Kidney glomerular epithelial cell (primary cell): ENCODE data around the gene CIAO3.
"Not testable (repeated sequence)": the region's sequence is repeated elsewhere in the genome, so short reads cannot be mapped to it uniquely, and the experiment has no call there.

Experiments used
- DNase-seq: peaks from one replicate; lab custom pipeline; 2025; lab: John Stamatoyannopoulos, UW

Gene CIAO3

DNA sequence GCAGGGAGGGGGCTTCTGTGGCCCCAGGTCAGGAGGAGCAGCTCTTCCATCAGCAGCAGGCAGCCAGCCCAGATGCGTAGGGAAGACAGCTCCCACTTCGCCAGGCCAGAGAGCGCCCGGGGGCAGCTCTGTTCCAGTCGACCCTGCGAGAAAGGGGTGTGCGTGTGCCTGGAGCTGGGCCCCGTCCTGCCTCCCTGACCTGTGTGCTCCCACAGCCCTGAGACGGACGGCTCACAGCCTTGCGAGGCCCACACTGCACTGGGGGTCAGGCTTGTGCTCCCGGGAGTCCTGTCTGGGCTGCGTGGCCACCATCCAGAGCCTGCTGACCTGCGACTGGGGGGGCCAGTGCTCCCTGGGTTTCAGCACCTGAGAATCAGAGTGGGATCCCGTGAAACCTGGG, 19.3 kb upstream of the CIAO3 start:
- no peak for DNase-seq

DNA sequence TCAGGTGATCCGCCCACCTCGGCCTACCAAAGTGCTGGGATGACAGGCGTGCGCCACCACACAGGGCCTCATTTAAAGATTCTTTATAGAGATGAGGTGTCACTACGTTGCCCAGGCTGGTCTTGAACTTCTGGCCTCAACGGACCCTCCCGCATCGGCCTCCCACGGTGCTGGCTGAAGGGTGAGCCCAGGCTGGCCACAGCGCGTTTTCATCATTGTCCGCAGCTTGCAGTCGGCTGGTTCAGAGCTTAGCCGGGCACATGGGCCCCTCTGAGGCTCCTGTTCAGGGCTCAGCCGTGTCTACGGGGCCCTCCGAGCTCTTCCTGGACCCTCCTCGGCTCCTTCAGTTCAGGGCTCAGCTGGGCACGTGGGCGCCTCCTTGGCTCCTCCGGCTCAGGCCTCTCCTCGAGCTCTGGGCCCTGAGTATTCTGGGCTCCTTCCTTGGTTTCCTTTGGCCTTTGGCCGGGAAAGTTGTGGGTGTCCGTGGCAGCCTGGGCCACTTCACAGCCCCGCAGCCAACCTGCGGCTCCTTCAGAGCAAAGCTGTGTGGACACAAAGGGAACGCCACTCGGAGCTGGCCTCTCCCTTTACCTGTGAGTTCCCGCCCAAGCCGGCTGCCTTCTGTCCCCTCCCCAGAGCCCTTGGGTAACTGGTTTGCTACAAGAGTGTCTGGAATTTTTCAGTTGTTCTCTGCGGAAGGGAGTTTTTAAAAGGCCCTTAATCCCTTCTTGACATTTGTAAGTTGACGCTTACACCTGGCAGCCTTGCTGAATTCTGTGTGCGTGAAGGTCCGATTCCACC, 18.5 kb upstream of the CIAO3 start:
- no peak for DNase-seq

DNA sequence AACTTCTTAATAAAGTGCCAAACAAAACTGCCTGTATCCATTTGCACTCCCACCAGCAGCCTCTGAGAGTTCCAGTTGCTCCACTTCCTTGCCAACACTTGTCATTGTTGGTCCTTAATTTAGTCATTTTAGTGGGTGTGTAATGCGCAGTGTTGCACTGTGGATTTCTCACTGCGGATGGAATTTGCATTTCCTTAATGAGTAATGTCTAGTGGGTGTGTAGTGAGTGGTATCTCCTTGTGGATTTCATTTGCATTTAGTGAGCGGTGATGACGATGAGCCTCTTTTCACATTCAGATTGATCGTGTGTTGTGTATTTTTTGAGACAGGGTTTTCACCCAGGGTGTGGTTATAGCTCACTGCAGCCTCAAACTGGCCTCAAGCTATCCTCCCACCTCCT, 15.6 kb upstream of the CIAO3 start:
- DNase-seq: no peak

DNA sequence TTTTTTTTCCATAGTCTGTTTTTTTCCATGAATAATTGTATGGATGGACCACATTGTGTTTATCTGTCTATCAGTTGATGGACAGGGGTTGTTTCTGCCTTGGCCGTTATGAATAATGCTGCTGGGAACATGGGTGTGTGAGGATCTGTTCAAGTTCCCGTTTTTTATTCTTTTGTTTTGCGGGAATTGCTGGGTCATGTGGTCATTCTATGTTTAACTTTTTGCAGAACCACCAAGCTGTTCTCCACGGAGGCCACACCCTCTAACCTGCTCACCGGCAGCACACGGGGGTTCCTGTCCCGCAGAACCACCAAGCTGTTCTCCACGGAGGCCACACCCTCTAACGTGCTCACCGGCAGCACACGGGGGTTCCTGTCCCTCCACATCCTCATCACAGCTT, 13.9 kb upstream of the CIAO3 start:
- no peak for DNase-seq

DNA sequence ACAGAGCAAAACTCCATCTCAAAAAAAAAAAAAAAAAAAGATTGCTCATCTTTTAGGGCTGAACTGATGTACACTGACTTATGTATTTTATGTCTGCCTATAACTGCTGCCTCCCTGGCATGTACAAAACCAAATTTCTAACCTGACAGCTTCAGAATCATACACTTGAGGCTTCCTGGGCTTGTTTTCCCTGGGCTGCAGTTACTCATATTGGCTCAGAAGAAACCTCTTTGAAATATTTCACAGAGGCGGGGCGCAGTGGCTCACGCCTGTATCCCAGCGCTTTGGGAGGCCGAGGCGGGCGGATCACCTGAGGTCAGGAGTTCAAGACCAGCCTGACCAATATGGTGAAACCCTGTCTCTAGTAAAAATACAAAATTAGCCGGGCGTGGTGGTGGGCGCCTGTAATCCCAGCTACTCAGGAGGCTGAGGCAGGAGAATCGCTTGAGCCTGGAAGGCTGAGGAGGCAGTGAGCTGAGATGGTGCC, 13.4 kb upstream of the CIAO3 start:
- not testable (repeated sequence) for DNase-seq

DNA sequence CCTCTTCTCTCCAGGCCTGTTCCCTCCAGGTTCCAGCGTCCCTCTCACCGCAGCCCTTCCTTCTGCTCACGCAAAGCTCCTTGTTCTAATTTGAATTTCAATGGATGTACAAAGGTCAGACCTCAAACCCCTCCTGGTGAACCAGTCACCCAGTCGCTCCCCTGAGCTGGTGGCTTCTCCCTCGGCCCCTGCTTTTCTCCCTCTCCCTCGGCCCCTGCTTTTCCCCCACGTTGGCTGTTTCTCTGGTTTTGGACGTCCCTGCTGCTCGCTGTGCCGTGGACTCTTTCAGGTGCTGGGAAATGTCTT, 11.2 kb upstream of the CIAO3 start:
- no peak for DNase-seq

DNA sequence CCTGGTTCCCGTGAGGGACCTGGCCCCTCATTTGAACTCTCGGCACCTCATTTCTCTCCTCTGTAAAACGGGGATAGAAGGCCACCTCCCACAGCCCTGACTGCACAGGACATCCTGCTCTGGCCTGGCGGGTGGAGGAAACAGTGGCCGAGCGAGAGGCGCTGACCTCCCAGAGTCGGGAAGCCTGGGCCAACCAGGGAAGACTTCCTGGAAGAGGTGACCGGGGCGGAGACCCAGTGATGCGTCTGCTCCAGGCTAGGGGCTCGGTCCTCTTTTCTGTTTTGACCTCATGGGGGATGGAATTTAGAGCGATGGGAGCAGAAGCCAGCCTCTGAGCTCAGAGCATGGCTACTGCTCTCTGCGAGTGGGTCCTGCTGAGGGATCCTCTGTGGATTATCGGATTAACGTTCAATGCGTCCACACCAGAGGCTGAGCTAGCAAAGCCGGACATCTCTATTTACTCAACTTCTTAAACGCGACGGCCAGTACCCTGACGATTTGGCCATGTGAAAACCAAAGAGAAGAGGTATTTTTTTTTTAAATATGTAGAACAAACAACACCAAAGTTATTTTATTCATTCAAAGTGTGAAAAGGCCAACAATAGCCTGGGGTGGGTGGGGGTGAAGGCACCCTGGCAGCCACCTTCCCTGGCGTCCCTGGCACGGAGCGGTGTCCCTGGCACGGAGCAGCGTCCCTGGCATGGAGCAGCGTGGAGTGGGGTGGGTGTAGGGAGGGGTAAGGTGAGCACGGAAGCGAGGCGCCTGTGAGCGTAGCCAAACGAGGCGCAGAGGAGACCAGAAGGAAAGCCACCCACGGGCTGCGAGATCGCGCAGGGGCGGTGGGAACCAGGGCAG, 10.6 kb upstream of the CIAO3 start:
- DNase-seq: no peak

DNA sequence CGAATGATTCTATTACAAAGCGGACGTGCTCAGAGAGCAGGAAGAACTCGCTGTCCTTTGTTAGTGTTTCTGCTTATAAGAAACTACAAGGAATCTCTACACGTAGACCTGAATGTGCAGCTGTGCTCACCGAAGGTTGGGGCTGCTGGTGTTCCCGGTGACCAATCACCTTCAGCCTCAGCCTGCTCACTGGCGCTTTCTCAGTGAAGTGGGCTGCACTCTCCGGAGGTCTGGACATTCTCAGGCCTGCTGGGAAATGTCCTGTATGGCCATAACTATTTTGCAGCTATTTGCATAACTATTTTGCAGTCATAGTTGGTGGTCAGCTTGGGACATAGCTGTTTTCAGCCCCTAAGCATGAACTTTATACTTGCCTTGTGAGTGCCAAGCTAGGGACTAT, 9.7 kb upstream of the CIAO3 start:
- no peak for DNase-seq

DNA sequence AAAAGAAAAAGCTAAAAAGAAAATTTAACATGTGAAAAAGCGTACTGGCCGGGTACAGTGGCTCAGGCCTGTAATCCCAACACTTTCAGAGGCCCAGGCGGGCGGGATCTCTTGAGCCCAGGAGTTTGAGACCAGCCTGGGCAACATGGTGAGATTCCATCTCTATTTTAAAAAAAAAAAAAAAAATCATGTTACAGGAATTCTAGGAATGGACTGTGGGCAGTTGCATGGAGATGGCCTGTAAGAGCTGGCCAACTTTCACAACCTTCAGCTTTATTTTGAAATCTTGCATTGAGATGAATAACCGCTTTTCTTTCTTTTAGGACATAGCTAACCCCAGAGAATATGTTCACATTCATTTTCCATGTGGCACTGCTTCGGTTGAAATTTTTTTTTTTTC, 8.2 kb upstream of the CIAO3 start:
- peak; percentile 26 for DNase-seq

DNA sequence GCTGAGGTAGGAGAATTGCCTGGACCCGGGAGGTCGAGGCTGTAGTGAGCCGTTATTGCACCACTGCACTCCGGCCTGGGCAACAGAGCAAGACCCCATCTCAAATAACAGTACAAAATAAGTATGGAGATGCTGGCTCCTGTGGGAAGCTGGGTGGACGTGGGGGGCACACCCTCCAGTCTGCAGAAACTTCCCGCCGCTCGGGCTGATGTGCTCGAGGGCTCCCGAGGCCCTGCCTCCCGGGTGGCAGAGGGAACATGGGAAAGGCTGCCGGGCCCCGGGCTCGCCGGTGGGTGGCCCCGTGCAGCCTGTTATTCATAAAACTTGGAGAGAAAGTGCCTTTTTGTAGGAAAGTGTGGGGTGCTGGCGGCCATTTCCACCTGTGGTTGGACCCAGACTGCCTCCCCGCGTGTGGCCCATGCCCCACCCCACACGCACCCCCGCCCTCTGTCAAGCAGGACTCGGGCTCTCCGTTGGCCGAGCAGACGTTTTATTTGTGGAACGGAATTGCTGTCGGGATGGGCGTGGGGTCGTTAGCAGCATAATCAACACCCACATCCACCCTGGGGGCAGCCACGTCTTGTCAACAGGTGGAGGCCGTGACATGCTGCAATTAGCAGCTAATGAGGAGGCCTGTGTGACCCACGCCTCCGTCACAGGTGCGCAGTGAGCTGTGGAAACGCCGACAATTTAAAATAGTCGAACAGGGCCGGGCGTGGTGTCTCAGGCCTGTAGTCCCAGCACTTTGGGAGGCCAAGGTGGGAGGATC, 7.4 kb upstream of the CIAO3 start:
- no peak for DNase-seq

DNA sequence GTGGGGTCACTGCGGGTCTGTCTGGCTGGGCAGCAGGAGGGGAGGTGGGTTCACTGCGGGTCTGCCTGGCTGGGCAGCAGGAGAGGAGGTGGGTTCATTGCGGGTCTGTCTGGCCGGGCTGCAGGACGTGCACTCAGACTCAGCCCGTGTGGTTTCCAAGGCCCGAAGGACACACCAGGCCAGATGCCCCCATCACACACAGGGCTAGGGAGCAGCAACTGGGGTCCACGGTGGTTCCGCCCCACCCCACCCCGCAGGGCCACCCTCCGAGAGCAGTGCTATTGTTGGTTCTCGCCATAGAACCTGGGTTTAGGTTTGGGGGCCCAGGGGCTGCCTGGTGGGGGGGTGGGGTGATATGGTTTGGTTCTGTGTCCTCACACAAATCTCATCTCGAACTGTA, 5.8 kb upstream of the CIAO3 start:
- DNase-seq: no peak

DNA sequence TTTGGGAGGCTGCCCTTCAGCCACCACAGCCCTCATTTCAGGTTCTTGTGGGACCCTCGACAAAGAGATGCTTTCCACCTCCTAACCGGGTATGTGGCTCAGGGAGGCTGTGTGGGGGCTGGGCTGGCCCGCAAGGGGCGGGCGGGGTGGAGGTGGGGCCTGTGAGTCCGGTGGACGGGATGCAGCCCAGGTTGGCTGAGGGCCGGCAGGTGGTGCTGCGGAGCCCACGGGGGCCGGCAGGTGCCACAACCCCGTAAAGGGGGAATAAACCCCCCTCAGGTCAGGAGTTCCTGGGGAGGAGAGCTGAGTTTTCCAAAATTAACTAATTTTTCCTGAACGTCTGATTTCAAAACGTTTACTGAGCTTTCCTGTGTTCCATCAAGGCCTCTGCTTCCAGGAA, 4.9 kb upstream of the CIAO3 start:
- DNase-seq: no peak

DNA sequence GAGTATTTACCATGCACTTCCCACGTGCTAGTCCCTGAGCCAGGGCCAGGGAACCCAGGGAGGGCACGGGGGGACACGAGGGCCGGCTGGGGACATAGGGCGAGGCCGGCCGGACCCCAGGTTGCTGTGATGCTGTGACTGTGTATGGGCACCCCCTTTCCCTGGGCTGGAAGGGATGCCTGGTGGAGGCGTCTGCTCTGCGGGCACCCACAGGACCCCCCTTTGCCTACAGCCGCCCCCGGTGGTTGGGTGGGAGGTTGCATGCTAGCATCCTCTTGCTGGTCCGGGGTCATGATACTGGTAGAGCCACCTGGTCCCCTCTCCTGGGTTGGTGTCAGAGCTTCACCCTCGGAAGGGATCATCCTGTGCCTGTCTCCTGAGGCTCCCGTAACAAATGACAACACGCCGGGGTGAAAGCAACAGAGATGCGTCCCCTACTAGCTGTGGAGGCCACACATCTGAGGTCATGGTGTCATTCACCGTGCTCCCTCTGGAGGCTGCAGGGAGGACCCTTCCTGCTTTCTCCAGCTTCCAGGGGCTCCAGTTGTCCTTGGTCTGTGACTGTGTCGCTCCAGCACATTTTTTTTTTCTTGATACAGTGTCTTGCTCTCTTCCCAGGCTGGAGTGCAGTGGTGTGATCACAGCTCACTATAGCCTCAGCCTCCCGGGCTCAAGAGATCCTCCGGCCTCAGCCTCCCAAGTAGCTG, 3.1 kb upstream of the CIAO3 start:
- DNase-seq: no peak

DNA sequence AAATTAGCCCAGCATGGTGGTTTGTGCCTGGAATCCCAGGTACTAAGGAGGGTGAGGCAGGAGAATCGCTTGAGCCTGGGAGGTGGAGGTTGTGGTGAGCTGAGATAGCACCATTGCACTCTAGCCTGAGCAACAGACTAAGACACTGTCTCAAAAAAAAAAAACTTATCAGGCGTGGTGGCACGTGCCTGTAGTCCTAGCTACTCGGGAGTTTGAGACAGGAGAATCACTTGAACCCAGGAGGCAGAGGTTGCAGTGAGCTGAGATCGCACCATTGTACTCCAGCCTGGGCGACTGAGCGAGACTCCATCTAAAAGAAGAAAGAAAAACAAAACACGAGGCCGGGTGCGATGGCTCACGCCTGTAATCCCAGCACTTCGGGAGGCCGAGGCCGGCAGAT, 2.1 kb upstream of the CIAO3 start:
- not testable (repeated sequence) for DNase-seq

DNA sequence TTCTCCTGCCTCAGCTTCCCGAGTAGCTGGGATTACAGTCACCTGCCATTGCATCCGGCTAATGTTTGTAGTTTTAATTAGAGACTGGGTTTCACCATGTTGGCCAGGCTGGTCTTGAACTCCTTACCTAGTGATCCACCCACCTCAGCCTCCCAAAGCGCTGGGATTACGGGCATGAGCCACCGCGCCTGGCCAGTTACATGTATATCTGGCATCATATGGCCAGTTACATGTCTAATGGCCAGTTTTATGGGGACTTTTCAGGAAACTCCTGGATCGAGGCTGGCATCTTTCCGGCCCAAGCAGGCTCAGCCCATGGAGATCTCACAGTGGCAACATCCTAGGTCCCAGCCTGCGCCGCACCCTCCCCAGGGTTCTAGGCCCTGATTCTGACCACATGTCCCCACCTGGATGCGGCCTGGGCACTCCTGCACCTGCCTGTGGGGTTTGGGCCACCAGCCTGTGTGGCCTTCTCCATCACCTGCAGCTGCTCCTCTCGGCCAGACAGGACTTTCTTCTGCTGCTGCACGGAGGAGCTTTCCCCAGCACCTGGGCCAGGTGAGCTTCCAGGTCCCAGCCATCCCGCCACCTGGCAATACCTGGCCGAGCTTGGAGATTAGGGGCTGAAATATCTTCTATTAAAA, 1.3 kb upstream of the CIAO3 start:
- DNase-seq: no peak

DNA sequence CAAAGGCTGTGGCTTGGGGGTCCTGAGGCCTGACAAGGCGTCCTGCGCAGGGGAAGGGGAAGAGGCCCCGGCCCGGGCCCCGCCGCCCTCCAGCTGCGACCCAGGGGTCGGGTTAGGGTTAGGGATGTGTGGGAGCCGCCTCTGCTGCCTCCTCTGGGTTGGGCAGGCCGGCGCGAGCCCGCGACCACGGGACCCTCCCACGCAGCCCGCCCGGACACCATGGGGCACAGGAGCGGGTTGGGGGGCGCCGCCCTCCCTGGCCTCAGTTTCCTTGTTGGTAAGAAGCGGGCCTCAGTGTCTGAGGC, 386 bp downstream of the CIAO3 start:
- no peak for DNase-seq

DNA sequence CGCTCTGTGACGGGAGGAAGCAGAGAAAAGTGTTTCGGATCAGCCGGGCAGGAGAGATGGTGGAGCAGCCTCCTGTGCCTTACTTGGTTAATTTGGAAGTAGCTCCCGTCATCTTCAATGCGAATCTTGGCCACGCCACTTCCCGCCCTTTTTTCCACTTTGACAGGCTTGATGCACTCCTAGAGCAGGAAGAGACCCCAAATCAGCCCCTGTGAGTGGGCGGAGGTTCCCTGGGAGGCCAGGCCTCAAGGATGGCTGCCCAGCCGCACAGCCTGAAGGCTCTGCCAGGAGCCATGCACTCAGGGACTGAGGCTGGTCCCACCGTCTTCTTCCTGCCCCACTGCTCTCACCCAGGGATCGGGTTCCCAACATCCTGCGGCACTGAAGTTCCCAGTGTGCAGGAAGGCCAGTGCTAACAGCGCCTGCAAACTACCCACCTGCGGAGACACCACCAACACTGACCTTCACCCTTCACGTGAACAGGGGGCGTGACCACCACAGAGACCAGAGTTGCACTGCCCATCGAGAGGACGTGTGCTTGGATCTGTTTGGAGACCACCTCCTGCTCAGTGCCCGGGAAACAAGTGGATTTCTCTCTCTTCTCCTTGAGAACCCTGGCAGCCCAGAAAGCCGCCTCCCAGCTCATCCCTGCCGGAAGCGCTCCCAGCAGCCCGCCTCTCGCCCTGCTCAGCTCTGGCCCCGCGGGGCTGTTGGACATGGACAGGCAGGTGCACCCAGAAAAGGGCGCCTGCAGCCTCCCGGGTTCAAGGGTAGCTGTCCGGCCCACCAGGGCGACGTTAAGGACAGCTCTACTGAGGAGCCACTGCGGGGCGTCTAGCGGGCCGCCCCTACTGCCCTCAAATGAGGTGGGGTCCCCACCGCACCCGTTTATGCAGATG, 988 bp downstream of the CIAO3 start:
- no peak for DNase-seq

DNA sequence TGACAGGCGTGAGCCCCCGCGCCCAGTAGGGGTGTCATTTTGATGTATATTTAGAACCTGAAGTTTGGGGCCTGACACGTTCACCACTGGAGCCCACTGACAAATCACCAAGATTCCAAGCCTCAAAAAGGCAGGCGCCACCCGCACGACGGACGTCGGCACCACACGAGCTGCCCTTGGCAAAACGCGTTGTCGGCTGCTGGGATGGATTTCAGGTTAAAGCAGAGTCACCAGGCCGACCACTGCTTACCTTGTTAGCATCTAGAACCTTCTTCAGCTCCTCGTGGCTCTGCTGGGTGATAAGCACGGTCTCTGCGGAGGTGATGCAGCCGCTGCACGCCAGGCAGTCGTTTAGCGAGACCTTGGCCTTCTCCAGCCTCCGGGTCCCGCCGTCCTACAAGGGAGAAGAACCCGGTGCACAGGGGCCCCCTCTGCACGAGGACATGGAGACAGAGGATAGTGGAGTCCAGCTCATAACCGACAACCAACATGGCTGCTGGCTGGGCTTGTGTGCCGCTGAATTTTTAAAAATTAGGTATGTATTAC, 3.8 kb downstream of the CIAO3 start:
- DNase-seq: no peak

DNA sequence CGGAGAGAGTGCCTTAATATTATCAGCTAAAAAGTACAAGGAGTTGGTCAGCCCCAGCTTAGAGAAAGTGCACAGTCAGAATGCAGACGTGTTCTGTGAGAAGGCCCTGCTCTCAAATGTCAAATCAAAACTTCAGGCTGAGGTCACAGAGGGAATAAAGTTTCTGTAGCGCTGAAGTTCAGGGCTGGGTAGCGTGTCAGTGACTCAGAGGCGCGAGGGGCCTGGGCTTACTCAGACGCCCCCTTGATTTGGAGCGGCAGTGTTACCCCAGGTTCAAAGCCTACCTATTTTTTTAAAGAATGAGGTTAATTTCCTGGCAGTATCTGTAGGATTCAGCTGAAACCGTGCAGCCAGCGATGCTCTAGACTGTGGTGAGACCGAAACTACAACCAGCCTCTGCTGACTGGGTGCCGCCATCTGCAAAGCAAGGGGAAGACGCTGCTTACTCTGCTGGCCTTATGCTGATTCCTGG, 4.8 kb downstream of the CIAO3 start:
- no peak for DNase-seq
